Astrocyte of the cerebellum (primary cell): Measurements from ENCODE around the gene TNFAIP2.

Experiments used
- DNase-seq: peaks from one replicate; pipeline ENCODE4 v3.0.0-alpha.2; 2011; ENCODE audit warnings: low read depth
- H3K4me3 ChIP-seq: 2 replicates; pipeline ENCODE4 v1.5.1; 2011; ENCODE audit warnings: mild to moderate bottlenecking, low read depth, low read length, moderate library complexity
- CTCF ChIP-seq: IDR thresholded peaks from 2 replicates; pipeline ENCODE4 v1.5.1; 2012; ENCODE audit warnings: low read length, low read depth, moderate library complexity, mild to moderate bottlenecking; ENCODE audit errors: missing control alignments
- in situ Hi-C: cut with HindIII; loops from 2 replicates; pipeline ENCODE4 v1.10.0; 2017; ENCODE audit warnings: low sequenced_read_pairs

Gene TNFAIP2

GRCh38 chr14:103089386-103090335 is 33.6 kb upstream of the TNFAIP2 start:
- TF ChIP-seq CTCF: no peak
- in situ Hi-C loops: no loop called here
- no peak overlapping the region for H3K4me3 ChIP-seq
- no peak for DNase-seq

- no peak for DNase-seq
- TF ChIP-seq CTCF: no peak
- in situ Hi-C loops: no loop called here
- H3K4me3 ChIP-seq: no peak overlapping the region
Observed at GRCh38 chr14:103090481-103091020, 32.7 kb upstream of the TNFAIP2 start.

- DNase-seq: no peak
- peak; percentile 19 for TF ChIP-seq CTCF
- peak overlapping the region; percentile 24 for H3K4me3 ChIP-seq
- in situ Hi-C loops: no loop called here
Observed at GRCh38 chr14:103091041-103091882, 32.0 kb upstream of the TNFAIP2 start.

- H3K4me3 ChIP-seq: no peak overlapping the region
- no peak for TF ChIP-seq CTCF
- in situ Hi-C loops: no loop called here
- DNase-seq: no peak
Observed at GRCh38 chr14:103091883-103092222, 31.4 kb upstream of the TNFAIP2 start.

GRCh38 chr14:103093856-103094405 is 29.3 kb upstream of the TNFAIP2 start:
- no peak for DNase-seq
- no peak overlapping the region for H3K4me3 ChIP-seq
- TF ChIP-seq CTCF: no peak
- in situ Hi-C loops: no loop called here
